GM19397 (cell line): Measurements from ENCODE around the gene CRISPLD2.
"Not testable (repeated sequence)": the region's sequence is repeated elsewhere in the genome, so short reads cannot be mapped to it uniquely, and the experiment has no call there.

Source experiments
- ATAC-seq: cut with Tn5 transposase; IDR thresholded peaks from one replicate; pipeline ENCODE4 v1.9.1; 2021; ENCODE audit warnings: mild to moderate bottlenecking, moderate library complexity; ENCODE audit not compliant: unreplicated experiment

Gene CRISPLD2

GRCh38 chr16:84927621-84928591, 108.1 kb downstream of the CRISPLD2 start:
- no peak for ATAC-seq

DNA sequence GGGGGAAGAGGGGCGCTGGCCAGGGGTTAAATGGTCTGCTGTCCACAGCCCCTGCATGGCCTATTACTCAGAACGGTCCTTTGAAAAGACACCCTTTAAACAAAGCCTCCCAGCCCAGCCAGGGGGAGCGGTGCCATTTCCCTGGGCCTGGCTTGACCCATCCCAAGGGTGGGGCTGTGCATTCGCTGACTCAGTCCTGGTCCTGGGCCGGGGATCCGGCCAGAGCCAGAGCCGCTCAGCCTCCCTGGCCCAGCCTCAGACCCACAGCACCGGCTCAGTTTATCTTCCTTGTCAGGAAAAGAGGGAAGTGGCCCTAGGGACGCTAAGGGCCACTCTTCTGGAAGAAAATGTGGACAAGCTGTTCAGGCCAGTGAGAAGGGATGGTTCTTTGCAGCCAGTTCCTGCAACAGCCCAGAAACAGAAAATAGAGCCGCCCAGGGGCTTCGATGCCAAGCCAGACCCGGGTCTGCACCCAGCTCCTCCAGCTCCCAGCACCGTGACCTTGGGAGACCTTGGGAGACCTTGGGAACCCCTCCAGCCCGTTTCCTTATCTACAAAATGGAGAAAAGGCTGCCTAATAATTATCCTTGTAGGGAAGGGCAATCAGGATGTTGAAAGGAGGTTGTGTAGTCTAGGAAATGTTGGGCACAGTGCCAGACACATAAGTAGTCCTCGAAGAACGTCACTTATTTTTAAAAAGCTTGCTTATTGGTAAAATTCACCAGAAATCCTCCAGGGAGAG, 109.1 kb downstream of the CRISPLD2 start:
- no peak for ATAC-seq

DNA sequence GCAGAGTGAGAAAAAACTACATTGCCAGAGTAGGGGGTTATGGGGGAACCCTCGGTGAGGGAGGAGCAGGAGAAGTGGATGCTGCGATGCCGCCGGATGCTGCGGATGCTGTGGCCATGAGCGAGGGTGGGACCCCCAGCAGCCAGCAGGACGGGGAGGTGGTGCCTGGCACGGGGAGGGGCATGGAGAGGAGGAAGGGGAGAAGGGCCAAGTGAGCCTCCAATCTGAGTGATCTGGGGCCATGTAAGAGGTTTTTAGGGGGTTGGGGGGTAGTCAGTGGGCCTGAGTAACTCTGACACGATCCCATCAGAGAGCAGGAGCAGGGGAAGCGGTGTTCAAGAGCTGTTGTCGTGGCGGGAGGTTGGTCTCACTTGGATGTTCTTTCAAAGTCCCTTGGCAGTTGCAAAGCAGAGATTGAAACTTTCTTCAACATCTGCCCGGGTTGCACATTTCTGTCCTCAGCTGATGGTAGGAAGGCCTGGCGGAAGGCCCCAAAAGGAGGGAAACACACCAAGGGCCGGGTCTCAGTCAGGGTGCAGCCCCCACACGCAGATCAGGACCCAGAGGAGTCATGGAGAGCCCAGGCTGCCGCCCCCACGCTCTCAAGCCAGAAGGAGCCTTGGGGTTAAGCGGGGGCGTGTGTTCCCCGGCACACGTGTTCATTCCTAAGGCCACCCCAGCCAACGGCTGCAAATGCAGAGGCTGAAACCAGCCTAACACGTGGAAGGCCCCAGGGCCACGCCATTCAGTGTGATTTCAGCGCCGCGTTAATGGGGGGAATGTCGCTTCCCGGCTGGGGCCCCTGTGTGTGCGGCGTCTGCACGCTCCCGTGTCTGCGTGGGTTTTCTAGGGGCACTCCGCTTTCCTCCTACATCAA, 109.9 kb downstream of the CRISPLD2 start:
- no peak for ATAC-seq

- ATAC-seq, result no peak
Measured at GRCh38 chr16:84930298-84931106, 110.7 kb downstream of the CRISPLD2 start.

- ATAC-seq, result no peak
Measured at GRCh38 chr16:84931107-84931494, 111.3 kb downstream of the CRISPLD2 start.

- ATAC-seq, result no peak
Measured at GRCh38 chr16:84931506-84931905, 111.7 kb downstream of the CRISPLD2 start.

GRCh38 chr16:84932681-84933080, 112.9 kb downstream of the CRISPLD2 start:
- no peak for ATAC-seq

- no peak for ATAC-seq
Measured at GRCh38 chr16:84933774-84934631, 114.2 kb downstream of the CRISPLD2 start.

GRCh38 chr16:84937196-84938005, 117.6 kb downstream of the CRISPLD2 start:
- no peak for ATAC-seq

- ATAC-seq, result not testable (repeated sequence)
Measured at GRCh38 chr16:84938616-84939015, 118.8 kb downstream of the CRISPLD2 start.

DNA sequence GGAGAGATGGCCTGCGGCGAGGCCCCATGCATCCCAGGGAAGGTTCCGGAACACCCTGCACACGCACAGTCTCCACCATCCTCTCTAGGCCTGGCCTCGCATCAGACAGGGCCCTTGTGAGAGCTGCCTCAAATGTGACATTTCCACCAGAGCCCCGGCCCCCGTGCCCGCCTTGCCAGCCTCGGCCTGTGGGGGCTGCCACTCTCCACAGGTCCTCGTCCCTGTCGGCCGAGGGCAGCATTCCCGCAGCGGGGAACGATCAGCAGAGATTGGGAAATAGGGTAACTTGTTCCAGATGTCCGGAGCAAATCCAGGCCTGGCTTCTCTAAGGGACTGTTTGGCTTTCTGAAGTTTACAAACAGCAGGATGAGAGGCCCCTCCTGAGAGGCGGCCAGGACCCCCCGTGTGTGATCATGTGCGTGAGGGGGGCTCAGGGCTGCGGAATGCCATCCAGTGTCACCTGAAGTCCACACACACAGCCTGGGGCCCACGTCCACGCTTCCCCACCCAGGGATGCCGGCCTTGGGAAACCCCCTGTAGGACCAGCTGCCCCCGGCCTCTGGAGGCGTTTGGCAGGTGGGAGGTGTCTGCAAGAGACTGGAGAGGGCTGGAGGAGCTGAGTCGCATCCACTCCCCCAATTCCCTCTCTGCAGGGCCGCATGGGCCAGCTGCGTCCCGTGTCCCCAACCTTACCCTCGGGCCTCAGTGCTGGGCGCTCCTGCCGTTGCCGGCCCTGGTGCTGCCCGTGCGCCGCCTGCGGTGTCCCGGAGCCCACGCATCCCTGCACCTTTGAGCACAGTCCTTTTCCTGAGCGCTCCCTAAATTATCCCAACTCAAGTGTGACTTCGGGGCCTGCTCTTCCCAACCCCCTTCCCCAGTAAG, 121.1 kb downstream of the CRISPLD2 start:
- ATAC-seq, result no peak

DNA sequence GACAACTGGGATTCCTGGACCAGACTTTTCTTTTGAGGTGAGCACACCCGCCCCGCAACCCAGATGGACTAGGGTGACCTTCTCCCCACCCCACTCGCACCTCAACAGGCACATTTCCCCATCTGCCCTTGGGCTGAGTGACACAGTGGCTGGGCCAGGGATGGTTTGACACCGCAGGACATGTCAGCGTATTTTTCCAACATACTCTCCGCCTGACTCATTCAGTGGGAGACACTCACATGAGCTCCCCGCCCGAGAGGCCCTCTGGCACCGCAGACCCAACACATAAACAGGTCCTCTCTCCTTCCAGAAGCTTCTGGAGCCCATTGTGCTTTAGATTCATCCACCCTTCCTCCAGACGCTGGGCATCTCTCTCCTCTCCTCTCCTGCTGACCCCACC, 122.1 kb downstream of the CRISPLD2 start:
- no peak for ATAC-seq

GRCh38 chr16:84942786-84943185, 123.0 kb downstream of the CRISPLD2 start:
- no peak for ATAC-seq

- no peak for ATAC-seq
Measured at GRCh38 chr16:84943620-84944019, 123.8 kb downstream of the CRISPLD2 start.

DNA sequence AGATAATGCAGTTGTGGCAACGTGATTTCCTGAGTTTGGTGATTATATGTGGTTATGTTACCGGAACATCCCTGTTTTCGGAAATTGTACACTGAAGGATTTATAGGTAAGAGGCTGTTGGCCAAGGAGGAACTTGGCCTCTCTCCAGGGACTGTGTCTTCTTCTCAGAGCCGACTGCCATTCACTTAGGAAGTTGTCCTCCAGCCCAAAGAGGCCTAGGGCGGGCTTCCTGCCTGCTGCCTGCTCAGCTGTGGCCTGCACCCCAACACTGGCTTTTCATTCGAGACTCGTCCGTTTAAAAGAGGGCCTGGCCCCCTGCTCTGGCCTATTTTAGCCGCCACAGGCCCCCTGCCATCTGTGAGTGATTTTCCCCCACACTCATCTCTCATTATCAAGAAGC, 127.2 kb downstream of the CRISPLD2 start:
- no peak for ATAC-seq

- no peak for ATAC-seq
Measured at GRCh38 chr16:84947996-84948850, 128.4 kb downstream of the CRISPLD2 start.
